ENCODE data around the gene WBP2NL.
A peak's percentile ranks its signal among the peaks of the same experiment; 100 is the strongest.

WBP2NL gene

DNA sequence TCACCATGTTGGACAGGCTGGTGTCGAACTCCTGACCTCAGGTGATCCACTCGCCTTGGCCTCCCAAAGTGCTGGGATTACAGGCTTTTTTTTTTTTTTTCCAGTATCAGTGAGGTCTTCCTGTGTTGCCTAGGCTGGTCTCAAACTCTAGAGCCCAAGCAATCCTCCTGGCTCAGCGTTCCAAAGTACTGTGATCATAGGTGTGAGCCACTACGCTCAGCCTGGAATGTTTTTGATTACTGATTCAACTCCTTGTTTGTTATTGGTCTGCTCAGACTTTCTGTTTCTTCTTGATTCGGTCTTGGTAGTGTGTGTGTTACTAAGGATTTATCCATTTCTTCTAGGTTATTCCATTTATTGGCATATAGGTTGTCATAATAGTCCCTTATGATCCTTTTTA is 40.7 kb downstream of the WBP2NL start:
- Histone ChIP-seq H2AFZ (ENCODE audit: low read length) (no peak overlapping the region), H3K18ac (ENCODE audit: low read length) (no peak overlapping the region), H3K27me3 (ENCODE audit: control insufficient read depth in 3 of 3, insufficient read depth in 3 of 3, low read depth in 1 of 3, low read length in 3 of 3) (no peaks in the 10 kb centered on the region), H3K4me1 (ENCODE audit: control insufficient read depth in 2 of 2, insufficient read depth in 1 of 2, low read depth in 1 of 2, low read length in 2 of 2) (no peaks in the 10 kb centered on the region), H4K91ac (ENCODE audit: low read depth, low read length, poor library complexity) (no peak overlapping the region), H3K23ac (ENCODE audit: low read depth, low read length, poor library complexity) (no peak overlapping the region), H2BK120ac (ENCODE audit: low read depth, low read length) (no peak overlapping the region), H3K9ac (ENCODE audit: low read depth, low read length, poor library complexity) (no peak overlapping the region), H2AK5ac (ENCODE audit: low read depth, low read length) (no peak overlapping the region), H3K14ac (ENCODE audit: low read length) (no peak overlapping the region), H3K9me3 (replicated peaks in 1 of 2; ENCODE audit: control insufficient read depth in 2 of 2, insufficient read depth in 1 of 2, low read depth in 1 of 2, low read length in 2 of 2) (peaks cover 8 to 10% of the 10 kb centered on the region in 2 donors), H3K79me1 (ENCODE audit: low read depth, low read length) (peaks cover 2% of the 10 kb centered on the region), H3K4me3 (ENCODE audit: low read length in 2 of 2) (no peak overlapping the region), H2BK5ac (ENCODE audit: low read length) (no peak overlapping the region), H3K27ac (replicated peaks; ENCODE audit: low read length) (no peak overlapping the region), H4K8ac (ENCODE audit: low read depth, low read length) (no peak overlapping the region), H2BK12ac (ENCODE audit: low read length) (no peak overlapping the region), H2BK15ac (ENCODE audit: low read length) (no peak overlapping the region), H3K4me2 (ENCODE audit: insufficient read depth, low read length, poor library complexity, severe bottlenecking) (no peak overlapping the region), H3K36me3 (replicated peaks in 1 of 2; ENCODE audit: control insufficient read depth in 2 of 2, insufficient read depth in 2 of 2, low read length in 2 of 2) (no peaks in the 10 kb centered on the region), H3K4ac (ENCODE audit: low read length) (no peak overlapping the region)
- no peak for DNase-seq (ENCODE audit: low spot score)
- no CpG with 5 or more reads among the region's 5 CpGs for WGBS, 2 donors (ENCODE audit: extremely low coverage in 2 of 2, insufficient read length in 2 of 2, insufficient replicate concordance in 1 of 2)

DNA sequence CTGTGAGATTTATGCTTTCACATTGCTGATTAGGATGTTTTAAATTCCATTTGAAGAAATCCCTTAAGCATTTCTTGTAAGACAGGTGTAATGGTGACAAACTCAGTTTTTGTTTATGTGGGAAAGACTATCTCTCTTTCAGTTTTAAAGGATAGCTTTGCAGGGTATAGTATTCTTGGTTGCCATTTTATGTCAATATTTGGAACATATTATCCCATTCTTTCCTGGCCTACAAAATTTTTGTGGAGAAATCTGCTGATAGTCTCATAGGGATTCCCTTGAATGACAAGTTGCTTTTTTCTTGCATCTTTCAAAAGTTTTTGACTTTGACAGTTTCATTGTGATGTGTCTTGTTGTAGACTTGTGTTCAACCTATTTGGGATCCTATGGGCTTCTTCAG is 43.2 kb downstream of the WBP2NL start:
- no peak overlapping the region for H3K4me3 ChIP-seq (ENCODE audit: low read length in 2 of 2)
- H3K4ac ChIP-seq (ENCODE audit: low read length), result no peak overlapping the region
- no peak overlapping the region for H2AFZ ChIP-seq (ENCODE audit: low read length)
- no peaks in the 10 kb centered on the region for H3K36me3 ChIP-seq (replicated peaks in 1 of 2; ENCODE audit: control insufficient read depth in 2 of 2, insufficient read depth in 2 of 2, low read length in 2 of 2)
- H3K23ac ChIP-seq (ENCODE audit: low read depth, low read length, poor library complexity), result no peak overlapping the region
- H2BK12ac ChIP-seq (ENCODE audit: low read length), result no peak overlapping the region
- H3K4me1 ChIP-seq (ENCODE audit: control insufficient read depth in 2 of 2, insufficient read depth in 1 of 2, low read depth in 1 of 2, low read length in 2 of 2), result no peaks in the 10 kb centered on the region
- H3K27ac ChIP-seq (replicated peaks; ENCODE audit: low read length), result no peak overlapping the region
- no peak overlapping the region for H3K18ac ChIP-seq (ENCODE audit: low read length)
- no peak overlapping the region for H2BK120ac ChIP-seq (ENCODE audit: low read depth, low read length)
- H3K4me2 ChIP-seq (ENCODE audit: insufficient read depth, low read length, poor library complexity, severe bottlenecking), result no peak overlapping the region
- no peak overlapping the region for H4K91ac ChIP-seq (ENCODE audit: low read depth, low read length, poor library complexity)
- no peak for DNase-seq (ENCODE audit: low spot score)
- H2AK5ac ChIP-seq (ENCODE audit: low read depth, low read length), result no peak overlapping the region
- H3K9me3 ChIP-seq (replicated peaks in 1 of 2; ENCODE audit: control insufficient read depth in 2 of 2, insufficient read depth in 1 of 2, low read depth in 1 of 2, low read length in 2 of 2), result peaks cover 5 to 10% of the 10 kb centered on the region in 2 donors
- no peak overlapping the region for H2BK15ac ChIP-seq (ENCODE audit: low read length)
- no peak overlapping the region for H3K14ac ChIP-seq (ENCODE audit: low read length)
- no peak overlapping the region for H4K8ac ChIP-seq (ENCODE audit: low read depth, low read length)
- H3K79me1 ChIP-seq (ENCODE audit: low read depth, low read length), result no peaks in the 10 kb centered on the region
- no peak overlapping the region for H3K9ac ChIP-seq (ENCODE audit: low read depth, low read length, poor library complexity)
- H2BK5ac ChIP-seq (ENCODE audit: low read length), result no peak overlapping the region
- no peaks in the 10 kb centered on the region for H3K27me3 ChIP-seq (ENCODE audit: control insufficient read depth in 3 of 3, insufficient read depth in 3 of 3, low read depth in 1 of 3, low read length in 3 of 3)

DNA sequence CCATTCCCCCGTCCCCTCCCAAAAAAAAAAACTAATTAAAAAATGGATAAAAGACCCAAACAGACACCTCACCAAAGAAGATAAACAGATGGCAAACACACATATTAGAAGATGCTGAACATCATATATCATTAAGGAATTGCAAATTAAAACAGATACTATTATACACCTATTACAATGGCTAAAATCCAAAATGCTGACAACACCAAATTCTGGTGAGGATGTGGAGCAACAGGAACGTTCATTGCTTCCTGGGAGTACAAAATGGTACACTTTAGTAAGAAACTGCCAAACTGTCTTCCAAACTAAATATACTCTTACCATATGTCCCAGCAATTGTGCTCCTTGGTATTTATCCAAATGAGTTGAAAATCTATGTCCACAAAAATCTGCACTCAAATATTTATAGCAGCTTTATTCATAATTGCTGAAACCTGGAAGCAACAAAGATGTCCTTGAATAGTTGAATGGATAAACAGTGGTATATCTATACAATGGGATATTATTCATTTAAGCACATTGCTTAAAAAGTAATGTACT is 52.1 kb downstream of the WBP2NL start:
- WGBS, 2 donors (ENCODE audit: extremely low coverage in 2 of 2, insufficient read length in 2 of 2, insufficient replicate concordance in 1 of 2), result no CpG with 5 or more reads among the region's 2 CpGs
- no peak overlapping the region for H2AK5ac ChIP-seq (ENCODE audit: low read depth, low read length)
- H3K4me1 ChIP-seq (ENCODE audit: control insufficient read depth in 2 of 2, insufficient read depth in 1 of 2, low read depth in 1 of 2, low read length in 2 of 2), result no peaks in the 10 kb centered on the region
- H3K23ac ChIP-seq (ENCODE audit: low read depth, low read length, poor library complexity), result no peak overlapping the region
- H2BK5ac ChIP-seq (ENCODE audit: low read length), result no peak overlapping the region
- no peaks in the 10 kb centered on the region for H3K79me1 ChIP-seq (ENCODE audit: low read depth, low read length)
- H2BK120ac ChIP-seq (ENCODE audit: low read depth, low read length), result no peak overlapping the region
- H3K27me3 ChIP-seq (ENCODE audit: control insufficient read depth in 3 of 3, insufficient read depth in 3 of 3, low read depth in 1 of 3, low read length in 3 of 3), result no peaks in the 10 kb centered on the region
- no peak overlapping the region for H3K18ac ChIP-seq (ENCODE audit: low read length)
- DNase-seq (ENCODE audit: low spot score), result no peak
- H3K27ac ChIP-seq (replicated peaks; ENCODE audit: low read length), result no peak overlapping the region
- H3K4me2 ChIP-seq (ENCODE audit: insufficient read depth, low read length, poor library complexity, severe bottlenecking), result no peak overlapping the region
- no peak overlapping the region for H2BK12ac ChIP-seq (ENCODE audit: low read length)
- no peak overlapping the region for H2AFZ ChIP-seq (ENCODE audit: low read length)
- H2BK15ac ChIP-seq (ENCODE audit: low read length), result no peak overlapping the region
- H4K8ac ChIP-seq (ENCODE audit: low read depth, low read length), result no peak overlapping the region
- no peak overlapping the region for H3K4ac ChIP-seq (ENCODE audit: low read length)
- no peak overlapping the region for H3K14ac ChIP-seq (ENCODE audit: low read length)
- H3K4me3 ChIP-seq (ENCODE audit: low read length in 2 of 2), result no peak overlapping the region
- no peak overlapping the region for H3K9ac ChIP-seq (ENCODE audit: low read depth, low read length, poor library complexity)
- H4K91ac ChIP-seq (ENCODE audit: low read depth, low read length, poor library complexity), result no peak overlapping the region
- no peaks in the 10 kb centered on the region for H3K36me3 ChIP-seq (replicated peaks in 1 of 2; ENCODE audit: control insufficient read depth in 2 of 2, insufficient read depth in 2 of 2, low read length in 2 of 2)
- H3K9me3 ChIP-seq (replicated peaks in 1 of 2; ENCODE audit: control insufficient read depth in 2 of 2, insufficient read depth in 1 of 2, low read depth in 1 of 2, low read length in 2 of 2), result no peaks in the 10 kb centered on the region

DNA sequence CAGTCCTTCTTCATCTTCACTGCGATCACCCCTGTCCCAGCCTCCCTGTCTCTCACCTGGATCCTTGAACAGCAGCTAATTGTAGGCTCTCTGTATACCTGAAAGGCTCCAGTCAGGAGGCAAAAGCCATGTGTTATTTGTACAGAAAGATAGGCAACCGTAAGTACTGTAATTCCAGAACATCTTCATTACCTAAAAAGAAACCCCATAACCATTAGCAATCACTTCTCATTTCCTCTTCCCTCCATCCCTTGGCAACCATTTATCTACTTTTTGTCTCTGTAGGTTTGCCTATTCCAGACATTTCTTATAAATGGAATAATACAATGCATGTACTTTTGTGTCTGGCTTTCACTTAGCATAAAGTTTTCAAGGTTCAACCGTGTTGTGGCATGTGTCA is 54.2 kb downstream of the WBP2NL start:
- Histone ChIP-seq H4K8ac (ENCODE audit: low read depth, low read length) (no peak overlapping the region), H3K79me1 (ENCODE audit: low read depth, low read length) (no peaks in the 10 kb centered on the region), H2BK12ac (ENCODE audit: low read length) (no peak overlapping the region), H2BK15ac (ENCODE audit: low read length) (no peak overlapping the region), H3K4ac (ENCODE audit: low read length) (no peak overlapping the region), H3K9ac (ENCODE audit: low read depth, low read length, poor library complexity) (no peak overlapping the region), H2AFZ (ENCODE audit: low read length) (no peak overlapping the region), H3K23ac (ENCODE audit: low read depth, low read length, poor library complexity) (no peak overlapping the region), H3K27ac (replicated peaks; ENCODE audit: low read length) (no peak overlapping the region), H2BK5ac (ENCODE audit: low read length) (no peak overlapping the region), H3K36me3 (replicated peaks in 1 of 2; ENCODE audit: control insufficient read depth in 2 of 2, insufficient read depth in 2 of 2, low read length in 2 of 2) (no peaks in the 10 kb centered on the region), H3K4me3 (ENCODE audit: low read length in 2 of 2) (no peak overlapping the region), H3K4me1 (ENCODE audit: control insufficient read depth in 2 of 2, insufficient read depth in 1 of 2, low read depth in 1 of 2, low read length in 2 of 2) (no peaks in the 10 kb centered on the region), H3K18ac (ENCODE audit: low read length) (no peak overlapping the region), H3K4me2 (ENCODE audit: insufficient read depth, low read length, poor library complexity, severe bottlenecking) (no peak overlapping the region), H3K27me3 (ENCODE audit: control insufficient read depth in 3 of 3, insufficient read depth in 3 of 3, low read depth in 1 of 3, low read length in 3 of 3) (no peaks in the 10 kb centered on the region), H2BK120ac (ENCODE audit: low read depth, low read length) (no peak overlapping the region), H3K14ac (ENCODE audit: low read length) (no peak overlapping the region), H2AK5ac (ENCODE audit: low read depth, low read length) (no peak overlapping the region), H3K9me3 (replicated peaks in 1 of 2; ENCODE audit: control insufficient read depth in 2 of 2, insufficient read depth in 1 of 2, low read depth in 1 of 2, low read length in 2 of 2) (peaks cover 0 to 10% of the 10 kb centered on the region in 2 donors), H4K91ac (ENCODE audit: low read depth, low read length, poor library complexity) (peak overlapping the region; percentile 38)
- WGBS, 2 donors (ENCODE audit: extremely low coverage in 2 of 2, insufficient read length in 2 of 2, insufficient replicate concordance in 1 of 2), result no CpG with 5 or more reads among the region's 3 CpGs
- DNase-seq (ENCODE audit: low spot score), result no peak

Measured in neuronal stem cell (in vitro differentiated cells).